Fibroblast of the aortic adventitia (primary cell): ENCODE measurements around the gene CFAP157. TPM values are rescaled to one million over a fixed set of nuclear protein-coding genes. Genes with fewer than 3 reads are reported as not detected.

Source experiments
- DNase-seq: peaks from one replicate; pipeline ENCODE4 v3.0.0-alpha.2; 2010; ENCODE audit warnings: low read depth
- H3K4me3 ChIP-seq: 2 replicates; pipeline ENCODE4 v1.5.1; 2011; ENCODE audit warnings: low read depth, mild to moderate bottlenecking, control low read depth, low read length, moderate library complexity
- CTCF ChIP-seq: IDR thresholded peaks from 2 replicates; pipeline ENCODE4 v1.5.1; 2011; ENCODE audit warnings: mild to moderate bottlenecking, low read length, control low read depth, inconsistent platforms; ENCODE audit not compliant: insufficient read depth
- total RNA-seq: library from RNA; depleted of rRNA; stranded (reverse); fragments of >200 nt; gene quantifications from 2 replicates; pipeline ENCODE4 v1.2.3, GENCODE V29; 2012; ENCODE audit warnings: low replicate concordance

CFAP157 gene
- total RNA-seq, 1 donor, result 0.09 TPM

GRCh38 chr9:127741831-127742434 lies 35.1 kb downstream of the CFAP157 start:
- no peak for DNase-seq
- no peak for TF ChIP-seq CTCF
- H3K4me3 ChIP-seq, result no peak overlapping the region

GRCh38 chr9:127742435-127743088 lies 35.8 kb downstream of the CFAP157 start:
- peak; percentile 78 for DNase-seq
- TF ChIP-seq CTCF, result no peak
- peak overlapping the region; percentile 38 for H3K4me3 ChIP-seq

- no peak for TF ChIP-seq CTCF
- DNase-seq, result no peak
- H3K4me3 ChIP-seq, result no peak overlapping the region
Measured at GRCh38 chr9:127744398-127745110, 37.8 kb downstream of the CFAP157 start.

- no peak for DNase-seq
- no peak for TF ChIP-seq CTCF
- no peak overlapping the region for H3K4me3 ChIP-seq
Measured at GRCh38 chr9:127746959-127747569, 40.3 kb downstream of the CFAP157 start.

- TF ChIP-seq CTCF, result no peak
- H3K4me3 ChIP-seq, result no peak overlapping the region
- no peak for DNase-seq
Measured at GRCh38 chr9:127749090-127749787, 42.5 kb downstream of the CFAP157 start.

GRCh38 chr9:127751269-127752054 lies 44.7 kb downstream of the CFAP157 start:
- DNase-seq, result peak; percentile 35
- no peak overlapping the region for H3K4me3 ChIP-seq
- TF ChIP-seq CTCF, result no peak
